NCI-H128 (cell line): ENCODE results near the gene SNX13.
"Not testable (repeated sequence)": the region's sequence is repeated elsewhere in the genome, so short reads cannot be mapped to it uniquely, and the experiment has no call there.

Experiments used
- DNase-seq: peaks from one replicate; lab custom pipeline; 2025; ENCODE audit not compliant: unreplicated experiment; lab: John Stamatoyannopoulos, UW

Gene SNX13

GRCh38 chr7:17915796-17916195, 24.5 kb downstream of the SNX13 start:
- DNase-seq, result no peak

DNA sequence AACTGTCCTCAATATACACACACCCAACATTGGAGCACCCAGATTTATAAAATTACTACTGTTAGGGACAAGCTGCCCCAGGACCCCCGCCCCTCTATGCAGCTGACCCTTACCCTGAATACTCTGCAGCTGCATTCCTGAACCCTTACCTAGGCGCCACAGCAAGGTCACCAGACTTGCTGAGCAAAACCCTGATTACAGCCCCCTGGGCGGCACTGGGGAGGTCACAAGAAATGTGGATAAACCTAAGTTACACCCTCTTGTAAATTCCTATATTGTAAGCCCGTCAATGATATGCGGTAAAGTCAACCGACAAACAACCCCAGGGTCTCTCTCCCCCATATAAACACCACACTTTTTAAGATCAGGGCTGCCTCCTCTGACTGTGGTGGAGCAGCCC, 25.1 kb downstream of the SNX13 start:
- DNase-seq, result no peak

GRCh38 chr7:17913250-17913649, 27.0 kb downstream of the SNX13 start:
- DNase-seq, result no peak

DNA sequence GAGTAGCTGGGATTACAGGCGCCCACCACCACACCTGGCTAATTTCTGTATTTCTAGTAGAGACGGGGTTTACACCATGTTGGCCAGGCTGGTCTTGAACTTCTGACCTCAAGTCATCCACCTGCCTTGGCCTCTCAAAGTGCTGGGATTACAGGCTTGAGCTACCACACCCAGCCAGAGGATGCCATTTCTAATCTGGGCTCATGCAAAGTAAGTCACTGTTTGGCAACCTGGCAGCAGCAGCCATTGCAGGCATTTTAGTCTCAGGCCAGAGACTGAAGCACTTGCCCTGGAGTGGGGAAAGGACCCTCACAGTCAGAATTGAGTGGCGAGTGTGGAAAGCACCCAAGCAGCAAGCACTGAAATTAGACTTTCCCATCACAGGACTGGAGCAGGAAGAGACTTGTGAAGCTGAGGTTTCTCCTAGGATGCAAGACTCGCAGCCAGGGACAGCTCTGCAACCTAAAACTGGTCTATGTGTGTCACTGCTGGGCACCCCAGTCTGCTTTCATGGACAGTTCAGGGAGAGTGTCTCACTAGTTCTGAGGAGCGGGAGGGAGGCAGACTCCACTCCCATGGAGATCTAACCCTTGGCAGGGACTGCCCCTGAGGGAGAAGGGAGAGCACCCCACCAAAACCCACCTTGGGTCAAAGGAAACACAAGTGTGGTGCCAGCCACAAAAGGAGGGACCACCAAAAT, 27.6 kb downstream of the SNX13 start:
- DNase-seq, result no peak

GRCh38 chr7:17912050-17912449, 28.2 kb downstream of the SNX13 start:
- DNase-seq, result no peak

GRCh38 chr7:17910377-17910776, 29.9 kb downstream of the SNX13 start:
- no peak for DNase-seq

DNA sequence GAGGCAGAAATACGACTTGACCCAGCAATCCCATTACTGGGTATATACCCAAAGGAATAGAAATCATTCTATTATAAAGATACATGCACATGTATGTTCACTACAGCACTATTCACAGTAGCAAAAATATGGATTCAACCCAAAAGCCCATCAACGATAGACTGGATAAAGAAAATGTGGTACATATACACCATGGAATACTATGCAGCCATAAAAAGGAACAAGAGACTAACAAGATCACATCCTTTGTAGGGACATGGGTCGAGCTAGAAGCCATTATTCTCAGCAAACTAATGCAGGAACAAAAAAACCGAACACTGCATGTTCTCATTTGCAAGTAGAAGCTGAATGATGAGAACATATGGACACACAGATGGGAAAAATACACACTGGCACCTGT, 31.0 kb downstream of the SNX13 start:
- not testable (repeated sequence) for DNase-seq

- no peak for DNase-seq
Observed at GRCh38 chr7:17907014-17907413, 33.3 kb downstream of the SNX13 start.

GRCh38 chr7:17903337-17903736, 37.0 kb downstream of the SNX13 start:
- no peak for DNase-seq

- no peak for DNase-seq
Observed at GRCh38 chr7:17902599-17902998, 37.7 kb downstream of the SNX13 start.

GRCh38 chr7:17900464-17900863, 39.8 kb downstream of the SNX13 start:
- DNase-seq, result no peak

DNA sequence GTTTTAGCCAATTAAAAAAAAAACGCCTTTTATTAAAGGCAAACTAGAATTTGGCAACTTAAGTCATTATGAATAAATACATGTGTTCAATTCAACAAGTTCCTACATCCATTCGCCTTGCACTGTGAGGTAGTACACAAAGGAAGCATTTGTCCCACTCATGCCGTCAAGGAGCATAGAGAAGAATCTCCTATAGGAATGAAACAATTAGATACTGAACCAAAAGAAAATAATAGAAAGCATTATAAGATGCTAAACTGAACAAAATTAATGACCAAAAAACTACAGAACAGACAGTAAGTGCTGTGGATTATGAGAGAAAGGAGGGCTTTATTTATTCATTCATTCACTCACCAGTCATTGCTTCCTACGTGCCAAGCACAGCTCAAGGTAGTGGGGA, 42.2 kb downstream of the SNX13 start:
- no peak for DNase-seq

DNA sequence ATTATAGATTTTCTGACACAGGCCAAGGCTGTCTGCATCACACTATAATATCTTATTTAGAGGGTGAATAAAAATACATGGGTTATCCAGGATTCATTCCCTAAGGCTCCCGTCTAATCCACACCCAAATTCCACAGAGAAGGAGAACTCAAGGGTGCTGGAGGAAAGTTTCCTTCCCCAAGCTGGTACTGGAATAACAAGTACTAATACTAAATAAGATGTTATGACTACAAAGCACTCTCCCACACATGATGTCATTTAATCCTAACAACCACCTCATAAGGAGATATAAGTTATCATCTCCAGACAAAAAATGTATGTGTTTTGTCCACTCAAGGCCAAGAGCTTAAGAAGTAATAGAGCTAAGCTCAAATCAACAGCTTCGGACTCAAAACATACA, 53.0 kb downstream of the SNX13 start:
- no peak for DNase-seq

DNA sequence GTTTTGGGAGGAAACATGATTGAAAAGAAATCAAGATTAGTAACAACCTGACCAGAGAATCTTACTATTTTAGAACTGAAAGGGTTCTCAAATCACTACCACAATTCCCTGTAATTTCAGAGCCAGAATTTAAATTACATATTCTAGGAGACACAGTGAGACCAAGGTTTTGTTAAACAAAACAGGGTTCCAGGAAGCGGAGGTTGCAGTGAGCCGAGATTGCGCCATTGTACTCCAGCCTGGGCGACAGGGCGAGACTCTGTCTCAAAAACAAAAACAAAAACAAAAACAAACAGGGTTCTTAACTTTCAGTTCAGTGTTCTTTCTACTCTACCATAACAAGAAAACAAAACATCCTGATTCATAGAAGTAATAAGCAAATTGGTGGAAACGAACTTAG, 57.6 kb downstream of the SNX13 start:
- no peak for DNase-seq

GRCh38 chr7:17879075-17879661, 61.1 kb downstream of the SNX13 start:
- DNase-seq, result no peak

DNA sequence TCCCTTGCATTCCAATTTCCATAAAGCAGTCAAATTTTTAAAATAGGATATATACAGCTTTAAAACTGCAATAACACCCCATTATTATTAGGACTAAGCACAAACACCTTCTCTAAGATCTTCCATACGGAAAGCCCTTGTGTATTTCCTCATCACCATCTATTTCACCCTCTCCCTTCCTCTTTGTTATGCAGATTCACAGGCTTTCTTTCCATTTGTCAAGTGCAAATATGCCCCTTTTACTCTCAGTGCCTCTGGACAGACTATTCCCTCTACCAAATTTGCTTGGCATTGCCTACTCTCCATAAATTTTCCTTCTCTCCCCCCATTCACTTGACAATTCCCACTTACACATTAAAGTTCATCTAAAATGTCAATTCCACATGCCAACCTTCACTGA, 61.7 kb downstream of the SNX13 start:
- DNase-seq, result no peak

GRCh38 chr7:17871815-17872533, 68.3 kb downstream of the SNX13 start:
- no peak for DNase-seq

- DNase-seq, result no peak
Observed at GRCh38 chr7:17870406-17870805, 69.9 kb downstream of the SNX13 start.

GRCh38 chr7:17863809-17864143, 76.5 kb downstream of the SNX13 start:
- no peak for DNase-seq

- DNase-seq, result no peak
Observed at GRCh38 chr7:17863095-17863808, 77.0 kb downstream of the SNX13 start.

DNA sequence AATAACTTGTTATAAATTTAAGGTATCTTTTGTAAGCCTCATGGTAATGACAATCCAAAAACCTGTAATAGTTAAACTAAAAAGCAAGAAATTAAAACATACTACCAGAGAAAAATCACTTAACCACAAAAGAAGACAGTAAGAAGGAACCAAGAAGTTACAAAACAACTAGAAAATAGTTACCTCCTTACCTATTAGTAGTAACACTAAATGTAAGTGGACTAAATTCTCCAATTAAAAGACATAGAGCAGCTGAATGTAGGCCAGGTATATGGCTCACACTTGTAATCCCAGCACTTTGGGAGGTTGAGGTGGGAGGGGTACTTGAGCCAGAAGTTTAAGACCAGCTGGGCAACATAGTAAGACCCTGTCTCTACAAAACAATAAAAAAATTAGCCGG, 84.0 kb downstream of the SNX13 start:
- DNase-seq, result no peak

DNA sequence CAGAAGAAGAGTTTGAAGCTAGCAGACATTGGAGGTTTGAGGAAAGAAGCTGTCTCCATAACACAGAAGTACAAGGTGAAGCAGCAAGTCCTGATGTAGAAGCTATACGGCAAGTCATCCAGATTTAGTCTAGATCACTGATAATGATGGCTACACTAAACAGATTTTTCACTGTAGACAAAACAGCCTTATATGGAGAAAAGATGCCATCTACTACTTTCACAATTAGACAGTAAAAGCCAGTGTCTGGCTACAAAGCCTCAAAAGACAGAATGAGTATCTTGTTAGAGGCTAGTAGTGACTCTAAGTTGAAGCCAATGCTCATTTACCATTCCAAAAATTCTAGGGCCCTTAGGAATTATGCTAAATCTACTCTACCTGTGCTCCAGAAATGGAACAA, 85.1 kb downstream of the SNX13 start:
- no peak for DNase-seq
